ENCODE data around the gene MLLT10. TPM values are rescaled to one million over a fixed set of nuclear protein-coding genes. Genes with fewer than 3 reads are reported as not detected.

MLLT10 gene
- total RNA-seq, 4 donors from 2014 or later: 46.3 to 109 (median 57.7) TPM

DNA sequence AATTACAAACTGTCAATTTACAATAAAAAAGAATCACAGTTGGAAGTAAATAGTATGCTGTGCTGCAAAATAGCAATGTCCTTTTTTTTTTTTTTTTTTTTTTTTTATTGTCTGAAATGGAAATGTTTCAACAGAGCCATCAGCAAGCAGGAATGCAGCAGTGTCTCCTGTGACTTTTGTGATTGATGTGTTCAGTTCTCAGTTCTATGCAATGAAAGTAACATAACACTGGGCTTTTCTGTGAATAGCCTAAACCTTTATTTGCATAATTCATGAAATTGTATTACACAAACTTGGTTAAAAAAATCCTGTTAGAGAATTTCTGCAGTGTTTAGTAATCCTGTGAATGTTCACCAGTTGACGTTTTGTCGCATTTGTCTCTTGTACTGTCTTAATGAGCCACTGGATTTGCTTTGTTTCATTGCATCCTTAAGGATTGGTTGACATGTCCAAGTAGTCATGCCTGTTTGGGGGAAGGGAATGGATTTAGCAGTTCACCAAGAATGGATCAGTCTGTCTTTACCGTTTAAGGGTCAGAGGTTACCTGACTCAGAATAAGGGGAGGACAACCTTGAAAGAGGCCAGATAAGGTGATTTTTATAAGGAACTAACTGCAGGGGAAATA lies 192.7 kb downstream of the MLLT10 start:
- Histone ChIP-seq H3K4me1 (peaks cover 14 to 16% of the 10 kb centered on the region in 2 donors), H3K4me3 (replicated peaks in 1 of 3) (no peak overlapping the region), H3K27ac (no peak overlapping the region), H3K36me3 (no peaks in the 10 kb centered on the region), H3K27me3 (no peaks in the 10 kb centered on the region), H3K9me3 (no peaks in the 10 kb centered on the region)
- no peak for DNase-seq
- intact Hi-C loops (cut with DNase I): no loop called here
- 56 to 57% methylated on average over 3 of the region's 3 CpGs for WGBS, 2 donors
- TF ChIP-seq POLR2A (IDR thresholded peaks at IDR 0.05) (no peak), CTCF (IDR thresholded peaks at IDR 0.05) (no peak)

DNA sequence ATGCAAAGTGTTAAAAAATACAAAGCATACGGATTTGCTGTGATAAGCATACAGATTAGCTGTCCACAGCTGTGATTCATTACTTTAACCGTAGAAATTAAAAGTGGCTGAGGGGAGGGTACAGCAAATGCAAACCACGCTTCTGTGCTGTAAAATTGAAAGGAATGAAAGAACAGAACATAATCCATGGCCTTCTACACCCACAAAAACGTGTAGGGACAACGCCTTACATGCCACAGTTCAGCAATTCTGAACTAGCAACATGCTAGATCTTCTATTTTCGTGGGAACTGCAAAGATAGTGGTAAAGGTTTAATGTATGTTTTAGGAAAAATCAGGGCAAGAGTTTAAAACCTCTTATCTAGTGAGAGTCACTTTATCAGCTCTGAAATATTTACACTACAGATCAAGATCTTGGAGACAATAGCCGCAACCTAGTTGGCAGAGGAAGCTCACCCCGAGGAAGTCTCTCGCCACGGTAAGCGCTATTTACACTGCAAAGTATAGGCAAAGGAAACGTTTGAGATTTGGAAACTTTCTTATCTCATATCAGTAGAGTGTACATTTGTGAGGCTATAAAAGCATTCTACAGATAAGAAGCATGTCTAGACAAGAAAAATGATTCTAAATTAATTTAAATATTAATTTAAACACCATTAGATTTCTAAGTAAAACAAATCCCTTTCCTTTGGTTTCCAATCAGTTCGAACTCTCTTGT lies 193.6 kb downstream of the MLLT10 start:
- Histone ChIP-seq H3K27me3 (no peaks in the 10 kb centered on the region), H3K36me3 (no peaks in the 10 kb centered on the region), H3K27ac (no peak overlapping the region), H3K4me3 (replicated peaks in 1 of 3) (no peak overlapping the region), H3K4me1 (peaks cover 16 to 17% of the 10 kb centered on the region in 2 donors), H3K9me3 (no peaks in the 10 kb centered on the region)
- WGBS, 2 donors: 65 to 67% methylated on average over 13 of the region's 13 CpGs
- no peak for TF ChIP-seq POLR2A (IDR thresholded peaks at IDR 0.05)
- no peak for TF ChIP-seq CTCF (IDR thresholded peaks at IDR 0.05)
- intact Hi-C loops (cut with DNase I): no loop called here
- no peak for DNase-seq

DNA sequence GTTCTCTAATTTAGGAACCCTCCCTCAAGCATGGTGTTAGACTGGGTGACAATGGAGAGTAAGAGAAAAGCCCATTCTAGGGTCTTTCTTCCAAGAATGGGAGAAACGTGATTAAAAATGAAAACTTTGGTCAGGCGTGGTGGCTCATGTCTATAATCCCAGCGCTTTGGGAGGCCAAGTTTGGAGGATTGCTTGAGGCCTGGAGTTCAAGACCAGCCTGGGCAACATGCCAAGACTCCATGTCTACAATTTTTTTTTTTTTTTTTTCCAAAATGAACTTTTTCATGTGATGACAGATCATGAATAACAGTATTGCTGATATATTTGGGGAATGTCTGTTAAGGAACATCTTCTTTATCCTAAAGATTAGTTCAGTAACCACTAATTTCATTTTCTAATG lies 194.6 kb downstream of the MLLT10 start:
- no peak for DNase-seq

DNA sequence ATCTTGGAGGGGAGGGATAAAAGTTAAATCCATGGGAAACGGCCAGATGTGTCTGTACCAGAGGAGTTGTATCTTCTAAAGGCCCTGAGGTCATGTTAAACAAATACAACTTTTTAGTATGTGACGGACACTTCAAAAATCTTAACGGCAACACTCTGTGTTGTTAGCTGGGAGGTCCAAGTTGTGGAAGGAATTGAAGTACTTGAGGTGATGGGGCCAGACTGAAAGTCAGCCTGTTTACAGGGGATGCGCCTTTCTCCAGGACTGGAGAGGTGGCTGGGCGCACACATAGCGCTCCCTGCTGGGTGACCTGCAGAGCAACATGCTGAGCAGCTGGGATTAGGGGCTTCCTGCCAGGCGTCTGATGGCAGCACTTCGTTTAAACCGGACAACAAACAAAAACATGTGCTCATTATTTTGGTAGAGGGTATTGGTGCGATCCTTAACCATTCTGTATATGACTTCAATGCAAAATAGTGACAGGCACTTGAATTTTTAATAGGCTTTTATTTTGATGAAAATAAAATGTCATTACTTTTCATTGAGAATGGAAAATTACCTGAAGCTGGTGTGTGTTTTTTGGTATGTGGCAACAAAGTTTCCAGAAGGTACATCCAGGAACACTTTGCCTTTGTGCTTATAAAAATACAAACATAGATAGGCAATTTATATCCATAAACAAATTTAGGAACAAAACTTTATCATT lies 198.2 kb downstream of the MLLT10 start:
- WGBS, 2 donors: 37 to 44% methylated on average over 10 of the region's 10 CpGs
- TF ChIP-seq CTCF (IDR thresholded peaks at IDR 0.05) (peak in 5 of 6 experiments; percentile 25 to 71 (median 65)), POLR2A (IDR thresholded peaks at IDR 0.05) (no peak)
- Histone ChIP-seq H3K4me1 (peaks cover 3 to 4% of the 10 kb centered on the region in 2 donors), H3K9me3 (no peaks in the 10 kb centered on the region), H3K27me3 (no peaks in the 10 kb centered on the region), H3K27ac (no peak overlapping the region), H3K36me3 (peaks cover 4 to 5% of the 10 kb centered on the region in 2 donors), H3K4me3 (replicated peaks in 1 of 3) (no peak overlapping the region)
- DNase-seq: peak; percentile 51 to 63
- intact Hi-C loops (cut with DNase I): loop anchor here (5.0 to 10.0 kb wide), 2 partner anchors 230 to 457 kb away; no protein-coding TSS in a partner anchor

More for the DNA sequence above, 194.6 kb downstream of the MLLT10 start:
- peaks cover 0 to under 1% of the 10 kb centered on the region in 2 donors for H3K36me3 ChIP-seq
- WGBS, 2 donors: 96 to 97% methylated on average over 3 of the region's 3 CpGs
- peaks cover 17% of the 10 kb centered on the region in 2 donors for H3K4me1 ChIP-seq
- TF ChIP-seq CTCF (IDR thresholded peaks at IDR 0.05) (no peak), POLR2A (IDR thresholded peaks at IDR 0.05) (no peak)
- no peaks in the 10 kb centered on the region for H3K27me3 ChIP-seq
- H3K4me3 ChIP-seq (replicated peaks in 1 of 3): no peak overlapping the region
- H3K9me3 ChIP-seq: no peaks in the 10 kb centered on the region
- intact Hi-C loops (cut with DNase I): no loop called here
- H3K27ac ChIP-seq: no peak overlapping the region

All from thyroid gland (tissue), 4 donors.